HL-60/S4 (cell line): Measurements from ENCODE around the gene TTLL11.

Source experiments
- in situ Hi-C: fragments of 300-500 bp; cut with MboI; formaldehyde crosslinking; loops from 2 replicates; pipeline ENCODE4 v1.14.3; 2022; ENCODE audit warnings: low sequenced_read_pairs

The TTLL11 gene

DNA sequence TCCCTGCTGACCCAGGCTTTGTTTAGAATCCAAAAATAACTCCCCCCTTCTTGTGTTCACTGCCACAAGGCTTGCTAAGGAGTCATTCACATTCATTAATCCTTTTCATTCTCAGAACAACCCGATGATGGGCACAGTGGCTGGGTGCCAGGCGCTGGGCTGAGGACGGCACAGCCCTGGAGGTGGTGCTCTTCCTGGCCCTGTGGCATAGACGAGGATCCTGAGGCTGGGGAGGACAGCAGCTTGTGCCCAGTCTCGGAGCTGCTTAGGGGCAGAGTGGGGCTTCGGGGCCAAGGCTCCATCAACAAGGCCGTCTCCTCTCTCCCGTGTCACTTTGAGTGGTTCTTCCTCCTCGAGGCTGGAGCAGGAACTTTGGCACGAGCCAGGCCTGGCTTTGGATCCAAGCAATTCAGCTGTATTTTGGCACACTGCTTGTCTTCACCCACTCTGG, 166.7 kb downstream of the TTLL11 start:
- in situ Hi-C loops, result no loop called here

DNA sequence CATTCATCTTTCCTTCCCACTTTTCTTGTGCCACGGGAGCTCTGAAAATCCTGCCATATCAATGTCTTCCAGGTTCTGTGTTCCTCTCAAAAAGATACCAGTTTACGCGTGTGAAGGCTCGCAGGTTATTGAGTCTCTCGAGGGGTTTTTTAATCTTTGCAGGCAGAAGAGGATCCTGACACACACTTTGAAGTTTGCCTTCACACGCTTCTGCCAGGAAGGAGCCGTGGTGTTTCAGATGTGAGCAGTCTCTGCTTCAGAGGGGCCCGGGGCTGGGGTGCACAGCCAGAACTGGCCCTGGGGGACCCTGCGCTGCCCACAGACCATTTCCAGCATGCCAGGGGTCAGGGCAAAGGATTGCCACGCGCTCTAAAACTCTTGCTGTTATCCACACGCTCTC, 167.2 kb downstream of the TTLL11 start:
- in situ Hi-C loops, result no loop called here

DNA sequence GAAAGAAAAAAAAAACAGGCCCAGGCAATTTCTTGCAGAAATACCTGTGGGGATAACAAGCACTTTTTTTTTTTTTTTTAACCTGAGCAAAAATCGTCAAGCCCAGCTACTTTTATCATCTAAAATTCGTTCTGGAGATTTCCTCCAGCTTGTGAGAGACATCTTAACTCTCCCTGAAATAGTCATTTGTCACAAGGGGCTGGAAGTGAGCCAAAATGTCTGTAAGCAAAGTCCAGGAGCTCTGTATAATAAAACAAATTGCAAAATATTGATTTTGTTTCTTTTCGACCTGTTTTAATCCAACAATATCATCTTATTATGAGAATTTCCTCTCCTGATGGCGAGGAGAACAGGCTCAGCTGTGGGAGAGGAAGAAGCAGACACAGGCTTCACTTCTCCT, 168.4 kb downstream of the TTLL11 start:
- in situ Hi-C loops, result no loop called here

- in situ Hi-C loops, result no loop called here
Observed at GRCh38 chr9:121921444-121921843, 171.7 kb downstream of the TTLL11 start.

- in situ Hi-C loops, result no loop called here
Observed at GRCh38 chr9:121917375-121918335, 175.5 kb downstream of the TTLL11 start.

- in situ Hi-C loops, result no loop called here
Observed at GRCh38 chr9:121915304-121915625, 177.8 kb downstream of the TTLL11 start.

GRCh38 chr9:121914604-121915303, 178.4 kb downstream of the TTLL11 start:
- in situ Hi-C loops, result no loop called here

GRCh38 chr9:121914017-121914595, 179.0 kb downstream of the TTLL11 start:
- in situ Hi-C loops, result no loop called here

GRCh38 chr9:121912812-121913627, 180.1 kb downstream of the TTLL11 start:
- in situ Hi-C loops, result no loop called here

GRCh38 chr9:121910491-121911040, 182.5 kb downstream of the TTLL11 start:
- in situ Hi-C loops, result no loop called here

- in situ Hi-C loops, result no loop called here
Observed at GRCh38 chr9:121909111-121909510, 184.0 kb downstream of the TTLL11 start.

DNA sequence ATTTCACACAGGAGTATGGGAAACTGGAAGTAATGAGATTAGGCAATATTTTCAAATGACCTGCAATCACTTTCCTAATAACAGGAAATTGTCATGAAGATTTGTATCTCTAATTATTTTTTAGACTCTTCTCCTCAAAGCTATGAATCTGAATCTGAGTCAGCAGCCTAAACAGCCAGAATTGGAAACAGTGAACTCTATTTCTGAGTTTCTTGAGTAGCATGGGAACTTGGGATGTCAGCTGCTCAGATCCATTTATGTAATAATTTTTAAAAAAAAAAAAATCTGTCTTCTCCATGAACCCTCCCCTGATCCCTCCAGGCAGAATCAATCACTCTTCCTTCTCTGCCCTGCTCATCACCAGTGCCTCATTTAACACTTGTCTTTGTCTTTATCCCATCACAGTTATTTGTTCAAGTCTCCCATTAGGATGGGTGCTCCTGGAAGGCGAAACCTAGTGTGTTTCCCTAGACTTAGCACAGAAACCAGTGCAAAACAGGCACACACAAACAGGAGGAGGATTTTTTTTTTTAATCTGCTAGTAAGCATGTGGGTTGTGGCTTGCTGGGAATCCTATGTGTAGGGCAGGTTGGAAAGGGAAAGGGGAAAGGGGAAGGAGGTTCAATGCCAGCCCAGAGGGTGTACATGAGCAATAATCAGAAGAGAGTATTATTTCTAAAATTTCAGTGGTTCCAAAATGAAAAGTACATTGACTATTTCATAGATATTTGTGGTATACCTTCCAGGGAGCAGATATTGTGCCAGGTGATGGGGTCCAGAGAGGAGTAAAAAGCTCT, 186.8 kb downstream of the TTLL11 start:
- in situ Hi-C loops, result no loop called here

GRCh38 chr9:121902461-121903135, 190.5 kb downstream of the TTLL11 start:
- in situ Hi-C loops, result no loop called here

GRCh38 chr9:121901616-121902015, 191.5 kb downstream of the TTLL11 start:
- in situ Hi-C loops, result no loop called here

DNA sequence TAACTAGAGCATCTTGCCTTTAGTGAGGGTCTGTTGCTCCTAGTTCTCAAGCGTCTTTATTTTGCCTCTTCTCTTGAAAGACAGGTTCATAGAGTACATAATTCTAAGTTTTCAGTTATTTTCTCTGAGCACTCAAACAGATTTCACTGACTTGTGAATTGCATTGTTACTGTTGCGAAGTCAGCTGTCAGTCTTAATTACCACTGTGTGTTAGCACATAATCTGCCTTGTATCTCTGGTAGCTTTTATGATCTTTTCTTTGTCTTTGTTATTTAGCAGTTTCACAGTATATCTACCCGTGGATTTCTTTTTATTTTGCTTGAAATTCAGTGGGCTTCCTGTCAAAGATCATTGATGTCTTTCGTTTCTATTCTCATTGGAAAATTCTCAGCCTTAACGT, 192.9 kb downstream of the TTLL11 start:
- in situ Hi-C loops, result no loop called here

- in situ Hi-C loops, result no loop called here
Observed at GRCh38 chr9:121898856-121899255, 194.3 kb downstream of the TTLL11 start.

- in situ Hi-C loops, result no loop called here
Observed at GRCh38 chr9:121897140-121897539, 196.0 kb downstream of the TTLL11 start.

- in situ Hi-C loops, result no loop called here
Observed at GRCh38 chr9:121896545-121896943, 196.6 kb downstream of the TTLL11 start.

DNA sequence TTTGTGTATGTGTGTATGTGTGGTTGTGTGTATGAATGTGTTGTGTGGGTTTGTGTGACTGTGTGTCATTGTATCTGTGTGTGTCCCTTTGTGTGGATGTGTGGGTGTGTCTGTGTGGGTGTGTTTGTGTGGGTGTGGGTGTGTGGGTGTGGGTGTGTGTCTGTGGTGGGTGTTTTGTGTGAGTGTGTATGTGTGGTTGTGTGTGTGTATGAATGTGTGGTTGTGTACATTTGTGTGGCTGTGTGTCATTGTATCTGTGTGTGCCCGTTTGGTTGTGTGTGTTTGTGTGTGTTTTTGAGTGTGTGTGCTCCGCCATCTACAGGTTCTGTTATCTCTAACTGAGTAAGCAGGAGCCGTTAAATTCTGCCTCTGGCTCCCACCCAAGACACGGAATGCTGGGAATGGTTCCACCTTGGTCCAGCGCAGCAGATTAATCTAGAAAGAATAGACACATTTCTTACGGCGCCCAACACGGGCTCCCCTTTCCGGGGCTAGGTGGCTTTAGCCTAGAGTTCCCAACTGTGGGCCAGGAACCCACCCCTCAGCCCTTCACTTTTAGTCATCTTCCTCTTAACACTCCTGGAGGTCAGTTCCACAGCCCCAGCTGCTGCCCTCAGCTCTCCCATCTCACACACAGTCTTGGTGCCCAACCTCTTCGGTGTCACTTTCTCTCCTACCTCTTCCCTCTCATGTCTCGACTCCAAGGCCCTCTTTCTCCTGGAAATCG, 197.1 kb downstream of the TTLL11 start:
- in situ Hi-C loops, result no loop called here
